Measurements from ENCODE around the gene EML2. TPM values are rescaled to one million over a fixed set of nuclear protein-coding genes. Genes with fewer than 3 reads are reported as not detected.

The EML2 gene
- polyA plus RNA-seq, 1 donor from 2014 or later: 18.9 TPM

DNA sequence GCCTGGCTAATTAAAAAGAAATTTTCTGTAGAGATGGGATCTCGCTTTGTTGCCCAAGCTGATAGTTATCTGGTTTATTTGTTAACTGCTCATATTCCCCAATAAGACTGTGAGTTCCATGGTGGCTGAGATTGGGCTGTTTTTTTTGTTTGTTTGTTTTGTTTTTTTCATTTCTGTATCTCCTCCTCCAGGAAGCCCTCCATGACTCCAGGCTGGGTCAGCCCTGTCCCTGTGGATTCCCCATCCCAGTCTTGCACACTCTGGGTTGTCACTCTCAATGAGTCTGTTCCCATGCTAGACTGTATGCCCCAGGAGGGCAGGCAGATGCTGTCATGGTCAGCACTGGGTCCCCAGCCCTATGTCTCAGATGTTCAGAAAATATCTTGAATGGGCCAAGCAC is 2.9 kb downstream of the EML2 start:
- Histone ChIP-seq H3K4me3 (ENCODE audit: low read length) (no peak overlapping the region), H3K27me3 (ENCODE audit: insufficient read depth, low read depth, low read length) (peaks cover 3% of the 10 kb centered on the region), H3K79me2 (replicated peaks; ENCODE audit: insufficient read depth, low read length) (no peaks in the 10 kb centered on the region), H3F3A (ENCODE audit: insufficient read depth, low read length, poor library complexity, severe bottlenecking) (no peaks in the 10 kb centered on the region), H3K9me2 (ENCODE audit: insufficient read depth, low read length) (no peaks in the 10 kb centered on the region), H2AFZ (ENCODE audit: low read depth, low read length) (no peak overlapping the region), H3K9ac (ENCODE audit: low read length) (no peak overlapping the region), H3K4me2 (ENCODE audit: low read length) (no peak overlapping the region), H3K9me3 (ENCODE audit: low read length) (no peaks in the 10 kb centered on the region), H3K36me3 (ENCODE audit: insufficient read depth, low read length) (no peaks in the 10 kb centered on the region), H4K20me1 (ENCODE audit: insufficient read depth) (no peaks in the 10 kb centered on the region), H3K27ac (ENCODE audit: low read length) (no peak overlapping the region)
- TF ChIP-seq RAD21 (conservative IDR thresholded peaks at IDR 0.05) (no peak), TAF1 (IDR thresholded peaks at IDR 0.05; ENCODE audit: low read depth) (no peak), EP300 (conservative IDR thresholded peaks at IDR 0.05; ENCODE audit: poor library complexity, severe bottlenecking) (no peak), SMC3 (conservative IDR thresholded peaks at IDR 0.05; ENCODE audit: poor library complexity) (no peak), EZH2 (IDR thresholded peaks at IDR 0.05; ENCODE audit: borderline replicate concordance, insufficient read depth, low read length, poor library complexity, severe bottlenecking) (no peak), POLR2AphosphoS5 (IDR thresholded peaks at IDR 0.05) (no peak), REST (IDR thresholded peaks at IDR 0.05; ENCODE audit: borderline replicate concordance) (no peak), CTCF (IDR thresholded peaks at IDR 0.05; ENCODE audit: poor library complexity, severe bottlenecking) (no peak), MXI1 (conservative IDR thresholded peaks at IDR 0.05; ENCODE audit: poor library complexity, severe bottlenecking) (no peak)

- Histone ChIP-seq H3K9me3 (ENCODE audit: low read length) (no peaks in the 10 kb centered on the region), H4K20me1 (ENCODE audit: insufficient read depth) (no peaks in the 10 kb centered on the region), H3K9ac (ENCODE audit: low read length) (no peak overlapping the region), H3K9me2 (ENCODE audit: insufficient read depth, low read length) (no peaks in the 10 kb centered on the region), H3K36me3 (ENCODE audit: insufficient read depth, low read length) (no peaks in the 10 kb centered on the region), H3K27ac (ENCODE audit: low read length) (no peak overlapping the region), H3K4me3 (ENCODE audit: low read length) (no peak overlapping the region), H2AFZ (ENCODE audit: low read depth, low read length) (no peak overlapping the region), H3K4me2 (ENCODE audit: low read length) (no peak overlapping the region), H3K27me3 (ENCODE audit: insufficient read depth, low read depth, low read length) (no peaks in the 10 kb centered on the region), H3F3A (ENCODE audit: insufficient read depth, low read length, poor library complexity, severe bottlenecking) (no peaks in the 10 kb centered on the region), H3K79me2 (replicated peaks; ENCODE audit: insufficient read depth, low read length) (no peaks in the 10 kb centered on the region)
- TF ChIP-seq REST (IDR thresholded peaks at IDR 0.05; ENCODE audit: borderline replicate concordance) (no peak), EZH2 (IDR thresholded peaks at IDR 0.05; ENCODE audit: borderline replicate concordance, insufficient read depth, low read length, poor library complexity, severe bottlenecking) (no peak), MXI1 (conservative IDR thresholded peaks at IDR 0.05; ENCODE audit: poor library complexity, severe bottlenecking) (no peak), EP300 (conservative IDR thresholded peaks at IDR 0.05; ENCODE audit: poor library complexity, severe bottlenecking) (no peak), CTCF (IDR thresholded peaks at IDR 0.05; ENCODE audit: poor library complexity, severe bottlenecking) (no peak), POLR2AphosphoS5 (IDR thresholded peaks at IDR 0.05) (no peak), SMC3 (conservative IDR thresholded peaks at IDR 0.05; ENCODE audit: poor library complexity) (no peak), RAD21 (conservative IDR thresholded peaks at IDR 0.05) (no peak), TAF1 (IDR thresholded peaks at IDR 0.05; ENCODE audit: low read depth) (no peak)
Observed at GRCh38 chr19:45632468-45633196, 6.6 kb downstream of the EML2 start.

Data from neural cell (in vitro differentiated cells).